Ovary (tissue), 3 donors: ENCODE measurements around the gene E2F2.

ENCODE experiments used
- CTCF ChIP-seq, 3 donors: fragments of 450-650 bp in 2 of 3; fragments of 200-600 bp in 1 of 3; IDR thresholded peaks; one replicate each; pipeline versions ENCODE4 v1.5.1 to v1.8.0; 2016 to 2022; ENCODE audit warnings: antibody characterized with exemption in 3 of 3, mild to moderate bottlenecking in 1 of 3
- POLR2A ChIP-seq: fragments of 450-650 bp; IDR thresholded peaks from one replicate; pipeline ENCODE4 v1.6.1; 2017; ENCODE audit warnings: antibody characterized with exemption, mild to moderate bottlenecking, moderate library complexity
- donor health status: DM: no; HTN: no; CAD: no.

GRCh38 chr1:23527900-23528249 lies 3.2 kb downstream of the E2F2 start:
- no peak for TF ChIP-seq CTCF (IDR thresholded peaks at IDR 0.05)
- TF ChIP-seq POLR2A = no peak
